Astrocyte of the cerebellum (primary cell): ENCODE measurements around the gene SETD1A.
A peak's percentile ranks its signal among the peaks of the same experiment; 100 is the strongest.

Experiments
- DNase-seq: peaks from one replicate; pipeline ENCODE4 v3.0.0-alpha.2; 2011; ENCODE audit warnings: low read depth
- H3K4me3 ChIP-seq: 2 replicates; pipeline ENCODE4 v1.5.1; 2011; ENCODE audit warnings: mild to moderate bottlenecking, low read depth, low read length, moderate library complexity
- in situ Hi-C: cut with HindIII; loops from 2 replicates; pipeline ENCODE4 v1.10.0; 2017; ENCODE audit warnings: low sequenced_read_pairs
- TF ChIP-seq, protein P1 (sequence below): IDR thresholded peaks from 2 replicates; pipeline ENCODE4 v1.5.1; 2012; ENCODE audit warnings: low read length, low read depth, moderate library complexity, mild to moderate bottlenecking; ENCODE audit errors: missing control alignments

The SETD1A gene

DNA sequence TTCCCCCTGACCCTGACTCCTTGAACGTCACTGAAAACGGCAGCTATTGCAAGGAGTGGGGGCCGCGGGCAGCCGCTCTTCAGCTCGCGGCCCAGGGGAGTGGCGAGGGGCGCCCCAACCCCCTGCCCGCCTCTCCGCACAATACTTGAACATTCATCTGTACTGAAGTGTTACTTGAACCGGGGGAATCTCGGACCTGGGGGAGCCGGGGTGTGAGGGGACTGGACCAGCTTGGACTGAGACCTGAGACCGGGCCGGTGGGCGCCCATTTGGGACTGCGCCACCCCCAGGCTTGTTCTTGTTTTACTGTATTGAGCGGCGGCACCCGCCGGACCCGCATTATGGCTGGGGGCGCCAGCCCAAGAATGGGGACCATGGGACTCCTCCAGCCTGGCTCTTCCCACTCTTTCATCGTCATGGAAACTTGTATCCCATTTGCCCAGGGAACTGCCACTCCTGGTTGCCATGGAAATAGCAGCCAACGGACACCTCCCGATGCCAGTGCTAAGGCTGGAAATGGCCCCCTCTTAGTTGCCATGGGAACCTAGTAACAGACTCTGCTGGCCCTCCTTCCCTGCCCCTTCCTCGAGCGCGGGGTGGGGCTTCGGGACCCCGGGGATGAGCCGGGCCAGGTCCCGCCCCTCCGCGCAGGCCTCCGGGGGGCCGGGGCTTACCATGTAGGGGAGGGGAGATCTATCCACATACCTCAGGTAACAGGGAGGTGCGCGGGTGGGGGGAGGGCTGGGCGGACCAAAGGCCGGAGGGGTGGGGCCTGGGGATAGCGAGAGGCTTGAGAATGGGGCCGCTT, 9.5 kb upstream of the SETD1A start:
- peak; percentile 96 for DNase-seq
- H3K4me3 ChIP-seq: peak overlapping the region; percentile 83
- in situ Hi-C loops: loop anchor here (25.0 kb wide), 1 partner anchor 114 kb away; the partner anchor contains the start of genes ZNF646 and ZNF668
- TF ChIP-seq, protein P1, sequence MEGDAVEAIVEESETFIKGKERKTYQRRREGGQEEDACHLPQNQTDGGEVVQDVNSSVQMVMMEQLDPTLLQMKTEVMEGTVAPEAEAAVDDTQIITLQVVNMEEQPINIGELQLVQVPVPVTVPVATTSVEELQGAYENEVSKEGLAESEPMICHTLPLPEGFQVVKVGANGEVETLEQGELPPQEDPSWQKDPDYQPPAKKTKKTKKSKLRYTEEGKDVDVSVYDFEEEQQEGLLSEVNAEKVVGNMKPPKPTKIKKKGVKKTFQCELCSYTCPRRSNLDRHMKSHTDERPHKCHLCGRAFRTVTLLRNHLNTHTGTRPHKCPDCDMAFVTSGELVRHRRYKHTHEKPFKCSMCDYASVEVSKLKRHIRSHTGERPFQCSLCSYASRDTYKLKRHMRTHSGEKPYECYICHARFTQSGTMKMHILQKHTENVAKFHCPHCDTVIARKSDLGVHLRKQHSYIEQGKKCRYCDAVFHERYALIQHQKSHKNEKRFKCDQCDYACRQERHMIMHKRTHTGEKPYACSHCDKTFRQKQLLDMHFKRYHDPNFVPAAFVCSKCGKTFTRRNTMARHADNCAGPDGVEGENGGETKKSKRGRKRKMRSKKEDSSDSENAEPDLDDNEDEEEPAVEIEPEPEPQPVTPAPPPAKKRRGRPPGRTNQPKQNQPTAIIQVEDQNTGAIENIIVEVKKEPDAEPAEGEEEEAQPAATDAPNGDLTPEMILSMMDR: no peak

DNA sequence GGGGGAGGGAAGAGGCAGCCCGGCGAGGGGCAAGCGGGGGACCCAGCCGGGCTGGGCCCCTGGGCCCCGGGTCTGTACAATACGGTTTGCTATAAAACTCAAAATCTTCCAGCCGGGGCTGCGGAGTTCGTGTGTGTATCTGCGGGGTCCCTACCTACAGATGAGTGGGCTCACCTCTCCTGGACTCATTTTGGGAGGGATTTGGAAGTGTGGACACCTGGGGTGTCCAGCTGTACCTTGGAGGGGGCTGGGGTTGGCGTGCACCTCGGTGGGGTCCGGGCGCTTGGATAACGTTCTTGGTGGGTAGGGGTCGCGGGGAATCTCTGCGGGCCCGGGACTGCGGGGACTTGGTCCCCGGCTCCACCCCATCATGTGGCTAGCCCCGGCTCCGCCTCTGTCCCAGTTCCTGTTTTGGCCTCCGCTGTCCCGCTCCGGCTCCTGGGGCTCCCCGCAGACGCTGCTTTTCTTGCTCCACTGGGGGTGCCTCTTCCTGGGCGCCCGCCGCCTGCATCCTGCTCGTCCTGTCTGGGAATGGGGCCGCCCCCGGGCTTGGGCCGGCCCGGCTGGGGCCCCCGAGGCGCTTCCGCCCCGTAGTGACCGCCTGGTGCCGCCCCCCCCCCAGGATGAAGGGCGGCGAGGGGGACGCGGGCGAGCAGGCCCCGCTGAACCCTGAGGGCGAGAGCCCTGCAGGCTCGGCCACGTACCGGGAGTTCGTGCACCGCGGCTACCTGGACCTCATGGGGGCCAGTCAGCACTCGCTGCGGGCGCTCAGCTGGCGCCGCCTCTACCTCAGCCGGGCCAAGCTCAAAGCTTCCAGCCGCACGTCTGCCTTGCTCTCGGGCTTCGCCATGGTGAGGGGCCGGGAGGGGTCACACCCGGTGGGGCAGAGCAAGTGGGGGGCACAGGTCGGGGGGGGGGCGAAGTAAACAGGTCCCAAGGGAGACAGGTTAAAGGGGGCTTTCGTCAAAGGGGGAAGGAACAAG, 8.6 kb upstream of the SETD1A start, which contains the start of gene ORAI3:
ORAI3 (plus strand) TSS at position 402 of the 983 bp plus-strand sequence; CDS start at position 624, 222 bp downstream.
- TF ChIP-seq, protein P1: no peak
- in situ Hi-C loops: loop anchor here (25.0 kb wide), 1 partner anchor 113 kb away; the partner anchor contains the start of genes ZNF646 and ZNF668
- no peak for DNase-seq
- peak within 1 kb of the TSS; percentile 83 for H3K4me3 ChIP-seq

DNA sequence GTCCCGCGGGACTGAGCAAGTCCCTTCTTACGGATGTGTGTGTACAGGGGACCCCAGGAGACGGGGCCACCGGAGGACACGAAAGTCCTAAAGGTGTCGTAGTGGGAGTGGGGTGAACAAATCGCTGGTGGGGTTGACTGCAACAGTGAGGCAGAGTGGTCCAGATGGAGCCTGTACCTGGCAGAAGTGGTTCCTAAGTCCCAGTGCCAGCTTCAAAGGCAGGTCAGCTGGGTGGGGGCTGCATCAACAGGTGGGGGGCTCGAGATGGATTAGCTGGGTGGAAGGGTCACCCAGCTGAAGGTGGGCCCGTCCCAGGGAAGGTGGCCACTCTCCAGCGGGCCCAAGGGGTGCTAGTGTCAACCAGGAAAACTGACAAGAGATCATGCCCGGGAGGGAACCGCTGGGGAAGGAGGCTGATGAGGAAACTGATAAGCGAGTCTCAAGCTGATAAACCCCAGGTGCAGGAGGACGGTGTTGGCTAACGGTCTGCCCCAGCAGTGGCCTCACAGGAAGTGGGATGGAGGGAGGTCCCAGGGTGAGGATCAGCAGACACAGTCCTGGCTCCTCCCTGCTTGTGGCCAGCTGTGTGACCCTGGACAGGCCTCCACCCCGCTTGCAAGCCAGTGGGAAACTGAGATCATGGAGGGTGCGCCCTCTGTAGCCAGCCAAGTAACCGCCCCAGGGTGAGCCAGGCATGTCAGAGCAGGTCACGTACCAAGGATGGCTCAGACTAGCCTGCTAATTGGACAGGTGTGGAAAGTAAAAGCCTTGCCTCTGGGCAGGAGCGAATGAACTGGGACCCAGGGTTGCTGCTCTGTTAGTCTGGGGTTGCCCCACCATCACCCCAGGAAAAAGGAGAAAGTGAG, 7.7 kb upstream of the SETD1A start:
- in situ Hi-C loops: loop anchor here (25.0 kb wide), 1 partner anchor 112 kb away; the partner anchor contains the start of genes ZNF646 and ZNF668
- TF ChIP-seq, protein P1: no peak
- H3K4me3 ChIP-seq: peak overlapping the region; percentile 83
- no peak for DNase-seq

DNA sequence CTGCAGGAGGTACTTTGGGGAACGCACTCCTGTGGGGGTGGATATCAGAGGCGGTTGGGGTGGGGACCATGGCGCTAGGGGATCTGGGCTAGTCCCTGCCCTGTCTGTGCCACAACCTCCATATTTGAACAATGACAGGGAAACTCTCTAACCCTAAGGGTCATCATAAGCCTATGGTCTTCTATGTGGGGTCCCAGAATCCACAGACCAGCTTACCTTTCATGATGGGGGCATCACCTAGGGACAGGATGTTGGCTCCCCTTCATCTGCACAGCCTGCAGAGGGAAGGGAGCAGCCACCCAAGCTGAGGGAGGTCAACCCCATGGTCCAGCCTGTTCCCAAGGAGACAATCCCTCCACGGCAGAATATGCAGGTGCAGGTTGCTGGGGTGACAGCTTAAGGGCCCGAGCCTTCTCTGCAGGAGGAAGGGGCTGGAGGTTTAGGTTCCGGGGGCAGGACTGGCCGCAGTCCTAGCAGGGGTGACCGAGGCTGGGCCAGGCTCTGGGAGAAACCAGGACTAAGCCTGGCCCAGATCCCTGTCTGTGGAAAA, 7.0 kb upstream of the SETD1A start:
- peak overlapping the region; percentile 83 for H3K4me3 ChIP-seq
- in situ Hi-C loops: no loop called here
- TF ChIP-seq, protein P1: no peak
- no peak for DNase-seq

DNA sequence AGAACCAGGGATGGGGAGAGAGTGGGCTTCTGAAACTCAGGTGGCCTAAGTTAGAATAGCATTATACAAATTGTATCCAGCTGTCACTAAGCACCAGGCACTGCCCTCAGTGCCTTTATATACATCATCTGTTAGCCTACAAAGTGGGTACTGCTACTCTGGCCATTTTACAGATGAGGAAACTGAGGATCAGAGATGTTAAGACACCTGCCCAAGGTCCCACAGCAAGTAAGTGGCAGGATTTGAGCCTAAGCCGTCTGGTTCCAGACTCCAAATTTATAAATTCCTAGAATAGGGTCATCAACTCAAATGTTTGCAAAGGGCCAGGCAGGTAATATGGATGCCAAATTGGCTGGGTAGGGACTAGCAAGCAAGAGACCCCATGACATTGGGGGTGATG, 6.4 kb upstream of the SETD1A start:
- TF ChIP-seq, protein P1: no peak
- in situ Hi-C loops: no loop called here
- DNase-seq: no peak
- no peak overlapping the region for H3K4me3 ChIP-seq
